Measurements from ENCODE around the gene FKBP1C. TPM values are rescaled to one million over a fixed set of nuclear protein-coding genes. Genes with fewer than 3 reads are reported as not detected.

Gene FKBP1C
- total RNA-seq, 3 donors from 2014 or later, result 0.32 to 1.1 TPM; not detected in 1

GRCh38 chr6:63259153-63259552 is 47.9 kb downstream of the FKBP1C start:
- no peaks in the 10 kb centered on the region for H3K36me3 ChIP-seq (ENCODE audit: low read depth)
- ATAC-seq (peak; percentile 39), DNase-seq (no peak)
- no peak for TF ChIP-seq CTCF (IDR thresholded peaks at IDR 0.05)
- intact Hi-C loops (cut with DNase I, micrococcal nuclease), result no loop called here
- H3K4me3 ChIP-seq, result no peak overlapping the region
- no peaks in the 10 kb centered on the region for H3K9me3 ChIP-seq
- peaks cover 5% of the 10 kb centered on the region for H3K4me1 ChIP-seq (ENCODE audit: low read depth)

- H3K36me3 ChIP-seq (ENCODE audit: low read depth), result no peaks in the 10 kb centered on the region
- intact Hi-C loops (cut with DNase I, micrococcal nuclease), result no loop called here
- ATAC-seq, result no peak
- no peaks in the 10 kb centered on the region for H3K9me3 ChIP-seq
- TF ChIP-seq CTCF (IDR thresholded peaks at IDR 0.05), result no peak
- no peak overlapping the region for H3K4me3 ChIP-seq
- H3K4me1 ChIP-seq (ENCODE audit: low read depth), result peaks cover 5% of the 10 kb centered on the region
- no peak for DNase-seq
These were observed 50.6 kb downstream of the FKBP1C start for GRCh38 chr6:63261820-63262219.

Other genes starting within 250 kb of the FKBP1C start
- gene LGSN, start 108.5 kb downstream of the FKBP1C start, total RNA-seq, result under 1 TPM; 0.05 to 0.14 (median 0.09) TPM

All from mucosa of descending colon (tissue), 3 donors.